Uterus (tissue), 2 donors: ENCODE measurements around the gene SMURF1.

Experiments used
- POLR2A ChIP-seq, 2 donors: fragments of 450-650 bp; IDR thresholded peaks; one replicate each; pipeline ENCODE4 v1.6.1; 2016; ENCODE audit warnings: antibody characterized with exemption in 2 of 2, mild to moderate bottlenecking in 1 of 2, moderate library complexity in 1 of 2
- TF ChIP-seq, protein P1 (sequence below), 4 experiments: fragments of 200-600 bp in 2 of 4; fragments of 450-650 bp in 2 of 4; sonication (generic) in 2 of 4; IDR thresholded peaks; one replicate each; pipeline ENCODE4 v1.5.1; 2016 to 2019; ENCODE audit warnings: antibody characterized with exemption in 4 of 4, mild to moderate bottlenecking in 2 of 4, moderate library complexity in 1 of 4

DNA sequence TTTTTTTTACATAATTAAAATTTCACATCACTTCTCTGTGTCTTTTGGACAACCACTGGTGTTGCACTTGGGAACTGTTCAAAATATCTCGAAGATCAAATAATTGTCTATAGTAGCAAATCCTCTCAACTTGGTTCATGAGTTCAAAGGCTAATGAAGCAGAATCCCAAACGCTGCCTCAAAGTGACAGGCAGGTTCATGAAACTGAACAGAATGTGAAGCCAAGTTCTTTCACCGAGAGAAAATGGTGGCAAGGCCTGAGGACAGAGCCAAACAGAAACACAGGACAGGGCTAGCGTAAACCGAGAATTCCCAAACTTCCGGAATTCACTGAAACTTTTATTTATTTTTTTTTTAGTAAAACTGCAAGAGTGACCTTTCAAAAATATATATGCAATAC lies 21.1 kb downstream of the SMURF1 start:
- TF ChIP-seq, protein P1, sequence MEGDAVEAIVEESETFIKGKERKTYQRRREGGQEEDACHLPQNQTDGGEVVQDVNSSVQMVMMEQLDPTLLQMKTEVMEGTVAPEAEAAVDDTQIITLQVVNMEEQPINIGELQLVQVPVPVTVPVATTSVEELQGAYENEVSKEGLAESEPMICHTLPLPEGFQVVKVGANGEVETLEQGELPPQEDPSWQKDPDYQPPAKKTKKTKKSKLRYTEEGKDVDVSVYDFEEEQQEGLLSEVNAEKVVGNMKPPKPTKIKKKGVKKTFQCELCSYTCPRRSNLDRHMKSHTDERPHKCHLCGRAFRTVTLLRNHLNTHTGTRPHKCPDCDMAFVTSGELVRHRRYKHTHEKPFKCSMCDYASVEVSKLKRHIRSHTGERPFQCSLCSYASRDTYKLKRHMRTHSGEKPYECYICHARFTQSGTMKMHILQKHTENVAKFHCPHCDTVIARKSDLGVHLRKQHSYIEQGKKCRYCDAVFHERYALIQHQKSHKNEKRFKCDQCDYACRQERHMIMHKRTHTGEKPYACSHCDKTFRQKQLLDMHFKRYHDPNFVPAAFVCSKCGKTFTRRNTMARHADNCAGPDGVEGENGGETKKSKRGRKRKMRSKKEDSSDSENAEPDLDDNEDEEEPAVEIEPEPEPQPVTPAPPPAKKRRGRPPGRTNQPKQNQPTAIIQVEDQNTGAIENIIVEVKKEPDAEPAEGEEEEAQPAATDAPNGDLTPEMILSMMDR (IDR thresholded peaks at IDR 0.05): no peak
- no peak for TF ChIP-seq POLR2A (IDR thresholded peaks at IDR 0.05)
